PFSK-1 (cell line): Measurements from ENCODE around the gene CLSTN1.

Source experiments
- FOXP2 ChIP-seq: optimal IDR thresholded peaks from 2 replicates; pipeline ENCODE3; 2011; ENCODE audit warnings: borderline replicate concordance, control low read depth, inconsistent platforms; ENCODE audit not compliant: insufficient read depth; ENCODE audit errors: extremely low read length, extremely low read depth
- POLR2AphosphoS5 ChIP-seq: IDR thresholded peaks from 2 replicates; pipeline ENCODE4 v1.6.1; 2012; ENCODE audit warnings: low read depth, mild to moderate bottlenecking, control low read depth, low read length, moderate library complexity
- SIN3A ChIP-seq: IDR thresholded peaks from 2 replicates; pipeline ENCODE4 v1.6.1; 2012; ENCODE audit warnings: mild to moderate bottlenecking, low read length, moderate library complexity, borderline replicate concordance; ENCODE audit not compliant: insufficient read depth
- TAF1 ChIP-seq: IDR thresholded peaks from 2 replicates; pipeline ENCODE4 v1.6.1; 2012; ENCODE audit warnings: low read length, control low read depth, borderline replicate concordance; ENCODE audit not compliant: insufficient read depth
- TF ChIP-seq, protein P1 (sequence below), 2 experiments: IDR thresholded peaks; 2 replicates each; pipeline versions ENCODE4 v1.6.1 to v1.8.0; 2011 to 2012; ENCODE audit warnings: low read depth in 2 of 2, low read length in 2 of 2, control low read depth in 1 of 2, inconsistent platforms in 1 of 2, mild to moderate bottlenecking in 1 of 2, moderate library complexity in 1 of 2; ENCODE audit not compliant: insufficient read depth in 1 of 2

The CLSTN1 gene

DNA sequence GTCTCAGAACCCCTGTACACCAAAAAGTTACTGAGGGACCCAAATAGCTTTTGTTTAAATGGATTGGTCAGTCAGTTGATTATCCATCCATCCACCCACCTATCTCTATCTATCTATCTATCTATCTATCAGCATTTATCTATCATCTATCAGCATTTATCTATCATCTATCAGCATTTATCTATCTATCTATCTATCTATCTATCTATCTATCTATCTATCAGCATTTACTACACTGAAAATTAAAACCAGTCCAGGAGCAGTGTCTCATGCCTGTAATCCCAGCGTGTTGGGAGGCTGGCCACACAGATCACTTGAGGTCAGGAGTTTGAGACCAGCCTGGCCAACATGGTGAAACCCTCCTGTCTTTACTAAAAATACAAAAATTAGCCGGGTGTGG, 47.1 kb downstream of the CLSTN1 start:
- TF ChIP-seq, protein P1, sequence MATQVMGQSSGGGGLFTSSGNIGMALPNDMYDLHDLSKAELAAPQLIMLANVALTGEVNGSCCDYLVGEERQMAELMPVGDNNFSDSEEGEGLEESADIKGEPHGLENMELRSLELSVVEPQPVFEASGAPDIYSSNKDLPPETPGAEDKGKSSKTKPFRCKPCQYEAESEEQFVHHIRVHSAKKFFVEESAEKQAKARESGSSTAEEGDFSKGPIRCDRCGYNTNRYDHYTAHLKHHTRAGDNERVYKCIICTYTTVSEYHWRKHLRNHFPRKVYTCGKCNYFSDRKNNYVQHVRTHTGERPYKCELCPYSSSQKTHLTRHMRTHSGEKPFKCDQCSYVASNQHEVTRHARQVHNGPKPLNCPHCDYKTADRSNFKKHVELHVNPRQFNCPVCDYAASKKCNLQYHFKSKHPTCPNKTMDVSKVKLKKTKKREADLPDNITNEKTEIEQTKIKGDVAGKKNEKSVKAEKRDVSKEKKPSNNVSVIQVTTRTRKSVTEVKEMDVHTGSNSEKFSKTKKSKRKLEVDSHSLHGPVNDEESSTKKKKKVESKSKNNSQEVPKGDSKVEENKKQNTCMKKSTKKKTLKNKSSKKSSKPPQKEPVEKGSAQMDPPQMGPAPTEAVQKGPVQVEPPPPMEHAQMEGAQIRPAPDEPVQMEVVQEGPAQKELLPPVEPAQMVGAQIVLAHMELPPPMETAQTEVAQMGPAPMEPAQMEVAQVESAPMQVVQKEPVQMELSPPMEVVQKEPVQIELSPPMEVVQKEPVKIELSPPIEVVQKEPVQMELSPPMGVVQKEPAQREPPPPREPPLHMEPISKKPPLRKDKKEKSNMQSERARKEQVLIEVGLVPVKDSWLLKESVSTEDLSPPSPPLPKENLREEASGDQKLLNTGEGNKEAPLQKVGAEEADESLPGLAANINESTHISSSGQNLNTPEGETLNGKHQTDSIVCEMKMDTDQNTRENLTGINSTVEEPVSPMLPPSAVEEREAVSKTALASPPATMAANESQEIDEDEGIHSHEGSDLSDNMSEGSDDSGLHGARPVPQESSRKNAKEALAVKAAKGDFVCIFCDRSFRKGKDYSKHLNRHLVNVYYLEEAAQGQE (IDR thresholded peaks at IDR 0.05; ENCODE audit: insufficient read depth in 1 of 2, low read depth in 2 of 2, low read length in 2 of 2), result no peak
- no peak for TF ChIP-seq TAF1
- no peak for TF ChIP-seq SIN3A
- no peak for TF ChIP-seq POLR2AphosphoS5
- TF ChIP-seq FOXP2, result no peak

- TF ChIP-seq SIN3A, result no peak
- TF ChIP-seq FOXP2, result no peak
- TF ChIP-seq TAF1, result no peak
- TF ChIP-seq, protein P1 (IDR thresholded peaks at IDR 0.05; ENCODE audit: insufficient read depth in 1 of 2, low read depth in 2 of 2, low read length in 2 of 2), result no peak
- no peak for TF ChIP-seq POLR2AphosphoS5
Measured at GRCh38 chr1:9774712-9775679, 48.8 kb downstream of the CLSTN1 start.

DNA sequence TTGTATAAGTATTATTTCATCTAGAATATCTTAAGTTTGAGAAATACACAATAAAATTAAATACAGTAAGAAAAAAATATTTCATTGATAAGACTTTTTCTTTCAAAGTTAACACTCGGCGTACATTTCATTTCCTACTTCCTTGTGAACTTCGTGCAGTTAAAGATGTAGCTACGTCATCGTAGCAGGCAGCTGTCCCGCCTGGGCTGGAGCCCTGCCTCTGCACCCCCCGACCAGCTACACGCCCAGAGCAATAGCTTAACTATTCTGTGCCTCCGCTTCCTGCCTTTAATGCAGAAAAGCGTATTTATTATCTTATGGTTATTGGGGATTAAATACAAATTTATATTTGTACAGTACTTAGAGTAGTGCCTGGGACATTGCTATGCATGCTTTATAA, 53.5 kb downstream of the CLSTN1 start:
- TF ChIP-seq, protein P1 (IDR thresholded peaks at IDR 0.05; ENCODE audit: insufficient read depth in 1 of 2, low read depth in 2 of 2, low read length in 2 of 2), result no peak
- TF ChIP-seq TAF1 (no peak), FOXP2 (no peak), SIN3A (no peak), POLR2AphosphoS5 (no peak)

DNA sequence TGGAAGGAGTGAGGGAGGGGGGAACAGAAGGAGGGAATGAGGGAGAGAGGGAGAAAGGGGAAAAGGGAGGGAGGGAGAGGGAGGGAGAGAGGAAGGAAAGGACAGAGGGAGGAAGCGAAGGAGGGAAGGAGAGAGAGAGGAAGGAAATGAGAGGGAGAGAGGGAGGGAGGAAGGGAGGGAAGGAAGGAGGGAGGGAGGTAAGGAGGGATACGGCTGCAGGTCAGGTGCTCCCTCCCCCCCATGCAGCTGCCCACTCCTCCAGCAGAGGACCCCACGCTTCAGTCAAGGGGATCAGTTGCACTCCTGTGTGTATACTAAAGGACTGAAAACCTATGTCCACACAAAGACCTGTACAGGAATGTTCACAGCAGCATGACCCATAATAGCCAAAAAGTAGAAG, 54.8 kb downstream of the CLSTN1 start:
- TF ChIP-seq FOXP2, result no peak
- TF ChIP-seq, protein P1 (IDR thresholded peaks at IDR 0.05; ENCODE audit: insufficient read depth in 1 of 2, low read depth in 2 of 2, low read length in 2 of 2), result no peak
- TF ChIP-seq POLR2AphosphoS5, result no peak
- no peak for TF ChIP-seq TAF1
- TF ChIP-seq SIN3A, result no peak
